HepG2 (cell line): ENCODE data around the gene NAT9. TPM values are rescaled to one million over a fixed set of nuclear protein-coding genes. Genes with fewer than 3 reads are reported as not detected.

ENCODE experiments used
- CEBPZ ChIP-seq: IDR thresholded peaks from 2 replicates; pipeline ENCODE4 v1.6.1; 2012; ENCODE audit warnings: low read length, improper control_type of control experiment
- DRAP1 ChIP-seq: IDR thresholded peaks from 2 replicates; pipeline ENCODE4 v1.6.1; 2016; ENCODE audit warnings: missing genetic modification reagents, missing compliant biosample characterization
- HNF1A ChIP-seq, 2 experiments: sonication (generic) in 1 of 2; formaldehyde crosslinking in 1 of 2; IDR thresholded peaks; 2 replicates each; pipeline versions ENCODE4 v1.4.0 to v1.6.1; 2016 to 2020; ENCODE audit warnings: borderline replicate concordance in 1 of 2, low read depth in 1 of 2, mild to moderate bottlenecking in 1 of 2, missing genetic modification reagents in 1 of 2
- KMT2A ChIP-seq: sonication (generic); formaldehyde crosslinking; IDR thresholded peaks from 2 replicates; pipeline ENCODE4 v1.4.0; 2020; ENCODE audit warnings: missing genetic modification reagents
- LRRFIP1 ChIP-seq: sonication (generic); formaldehyde crosslinking; conservative IDR thresholded peaks from 2 replicates; pipeline ENCODE4 v1.4.0; 2020; ENCODE audit warnings: missing genetic modification reagents
- PHF21A ChIP-seq: sonication (generic); formaldehyde crosslinking; IDR thresholded peaks from 2 replicates; pipeline ENCODE4 v1.5.0; 2020; ENCODE audit warnings: mild to moderate bottlenecking, missing genetic modification reagents
- RARA ChIP-seq: IDR thresholded peaks from 2 replicates; pipeline ENCODE4 v1.6.1; 2016; ENCODE audit warnings: missing genetic modification reagents, missing compliant biosample characterization
- ZNF44 ChIP-seq: sonication (generic); formaldehyde crosslinking; IDR thresholded peaks from 2 replicates; pipeline ENCODE4 v1.5.1; 2020; ENCODE audit warnings: mild to moderate bottlenecking, missing genetic modification reagents
- ZNF501 ChIP-seq: sonication (generic); formaldehyde crosslinking; IDR thresholded peaks from 2 replicates; pipeline ENCODE4 v1.5.1; 2020; ENCODE audit warnings: mild to moderate bottlenecking, moderate library complexity, missing genetic modification reagents
- ZNF781 ChIP-seq: sonication (generic); formaldehyde crosslinking; IDR thresholded peaks from 2 replicates; pipeline ENCODE4 v1.5.1; 2020; ENCODE audit warnings: borderline replicate concordance, mild to moderate bottlenecking, missing genetic modification reagents; ENCODE audit errors: not compliant biosample characterization
- ZSCAN25 ChIP-seq: sonication (generic); formaldehyde crosslinking; IDR thresholded peaks from 2 replicates; pipeline ENCODE4 v1.8.0; 2022; ENCODE audit warnings: mild to moderate bottlenecking, missing genetic modification reagents
- polyA plus RNA-seq, 8 experiments: library from polyadenylated mRNA; depleted of rRNA in 3 of 8; stranded (reverse) in 7 of 8; unstranded in 1 of 8; fragments of >200 nt; fragmentation: Illumina TruSeq in 4 of 8; extraction: Trizol in 4 of 8; gene quantifications; 2 replicates each; pipeline versions ENCODE4 v1.2.1 to v1.2.3, GENCODE V29; 2011 to 2016; ENCODE audit warnings: low read depth in 4 of 8, missing spikeins in 1 of 8, mixed read lengths in 1 of 8; ENCODE audit not compliant: insufficient read depth in 1 of 8
- total RNA-seq, 5 experiments: library from RNA; depleted of rRNA; stranded (reverse); fragments of >200 nt; fragmentation: Illumina TruSeq; extraction: Trizol; gene quantifications; 2 replicates each; pipeline ENCODE4 v1.2.3, GENCODE V29; 2016; ENCODE audit warnings: low read depth in 1 of 5
- TF ChIP-seq, protein P1 (sequence below): sonication (generic); formaldehyde crosslinking; IDR thresholded peaks from 2 replicates; pipeline ENCODE4 v1.4.0; 2020; ENCODE audit warnings: mild to moderate bottlenecking, missing genetic modification reagents
- TF ChIP-seq, protein P2 (sequence below): sonication (generic); formaldehyde crosslinking; IDR thresholded peaks from 2 replicates; pipeline ENCODE4 v1.4.0; 2020; ENCODE audit warnings: missing genetic modification reagents

NAT9 gene
- total and polyA plus RNA-seq, 2 of the 13 experiments (the other 11 are each of a cell fraction or from before 2014, with no cell fraction given) = 39.7 to 44.2 TPM

GRCh38 chr17:74748529-74749278, 27.4 kb downstream of the NAT9 start, which contains the start of gene NHERF1 (continued):
- no peak for TF ChIP-seq HNF1A (IDR thresholded peaks at IDR 0.05; ENCODE audit: low read depth)
- no peak for TF ChIP-seq HNF1A (CRISPR knock-in tag; IDR thresholded peaks at IDR 0.05; ENCODE audit: borderline replicate concordance)
- no peak for TF ChIP-seq CEBPZ
- TF ChIP-seq, protein P1, sequence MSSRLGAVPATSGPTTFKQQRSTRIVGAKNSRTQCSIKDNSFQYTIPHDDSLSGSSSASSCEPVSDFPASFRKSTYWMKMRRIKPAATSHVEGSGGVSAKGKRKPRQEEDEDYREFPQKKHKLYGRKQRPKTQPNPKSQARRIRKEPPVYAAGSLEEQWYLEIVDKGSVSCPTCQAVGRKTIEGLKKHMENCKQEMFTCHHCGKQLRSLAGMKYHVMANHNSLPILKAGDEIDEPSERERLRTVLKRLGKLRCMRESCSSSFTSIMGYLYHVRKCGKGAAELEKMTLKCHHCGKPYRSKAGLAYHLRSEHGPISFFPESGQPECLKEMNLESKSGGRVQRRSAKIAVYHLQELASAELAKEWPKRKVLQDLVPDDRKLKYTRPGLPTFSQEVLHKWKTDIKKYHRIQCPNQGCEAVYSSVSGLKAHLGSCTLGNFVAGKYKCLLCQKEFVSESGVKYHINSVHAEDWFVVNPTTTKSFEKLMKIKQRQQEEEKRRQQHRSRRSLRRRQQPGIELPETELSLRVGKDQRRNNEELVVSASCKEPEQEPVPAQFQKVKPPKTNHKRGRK (CRISPR knock-in tag) = no peak
- no peak; the same call in 1 of the 2 replicates for TF ChIP-seq ZNF501 (CRISPR knock-in tag)
- TF ChIP-seq, protein P2, sequence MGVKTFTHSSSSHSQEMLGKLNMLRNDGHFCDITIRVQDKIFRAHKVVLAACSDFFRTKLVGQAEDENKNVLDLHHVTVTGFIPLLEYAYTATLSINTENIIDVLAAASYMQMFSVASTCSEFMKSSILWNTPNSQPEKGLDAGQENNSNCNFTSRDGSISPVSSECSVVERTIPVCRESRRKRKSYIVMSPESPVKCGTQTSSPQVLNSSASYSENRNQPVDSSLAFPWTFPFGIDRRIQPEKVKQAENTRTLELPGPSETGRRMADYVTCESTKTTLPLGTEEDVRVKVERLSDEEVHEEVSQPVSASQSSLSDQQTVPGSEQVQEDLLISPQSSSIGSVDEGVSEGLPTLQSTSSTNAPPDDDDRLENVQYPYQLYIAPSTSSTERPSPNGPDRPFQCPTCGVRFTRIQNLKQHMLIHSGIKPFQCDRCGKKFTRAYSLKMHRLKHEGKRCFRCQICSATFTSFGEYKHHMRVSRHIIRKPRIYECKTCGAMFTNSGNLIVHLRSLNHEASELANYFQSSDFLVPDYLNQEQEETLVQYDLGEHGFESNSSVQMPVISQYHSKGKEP (CRISPR knock-in tag) = peak; percentile 29; the same call in 1 of the 2 replicates
- 0 out of 2 replicates have a peak, but pooled peaks have one; percentile 36 for TF ChIP-seq PHF21A (CRISPR knock-in tag)
- peak; percentile 58 for TF ChIP-seq RARA
- peak; percentile 61 for TF ChIP-seq KMT2A
- TF ChIP-seq LRRFIP1 = 0 out of 2 replicates have a peak, but pooled peaks have one; percentile 78
- peak; percentile 91 for TF ChIP-seq ZNF44 (CRISPR knock-in tag)
- TF ChIP-seq ZSCAN25 (CRISPR knock-in tag) = peak; percentile 90
- TF ChIP-seq DRAP1 = peak; percentile 99
- no peak for TF ChIP-seq ZNF781
